Tibial nerve (tissue), 4 donors: ENCODE measurements around the gene SLCO3A1.

ENCODE experiments used
- EP300 ChIP-seq, 2 donors: sonication (generic); formaldehyde crosslinking; IDR thresholded peaks; one replicate each; pipeline ENCODE4 v1.6.1; 2017; ENCODE audit warnings: antibody characterized with exemption in 2 of 2, mild to moderate bottlenecking in 1 of 2
- POLR2A ChIP-seq, 2 donors: fragments of 450-650 bp; IDR thresholded peaks; one replicate each; pipeline ENCODE4 v1.6.1; 2017; ENCODE audit warnings: antibody characterized with exemption in 2 of 2, mild to moderate bottlenecking in 2 of 2, moderate library complexity in 2 of 2
- TF ChIP-seq, protein P1 (sequence below), 5 experiments: fragments of 200-600 bp in 3 of 5; fragments of 450-650 bp in 2 of 5; sonication (generic) in 3 of 5; IDR thresholded peaks; one replicate each; pipeline ENCODE4 v1.5.1; 2016 to 2019; ENCODE audit warnings: antibody characterized with exemption in 5 of 5, mild to moderate bottlenecking in 3 of 5, moderate library complexity in 2 of 5

DNA sequence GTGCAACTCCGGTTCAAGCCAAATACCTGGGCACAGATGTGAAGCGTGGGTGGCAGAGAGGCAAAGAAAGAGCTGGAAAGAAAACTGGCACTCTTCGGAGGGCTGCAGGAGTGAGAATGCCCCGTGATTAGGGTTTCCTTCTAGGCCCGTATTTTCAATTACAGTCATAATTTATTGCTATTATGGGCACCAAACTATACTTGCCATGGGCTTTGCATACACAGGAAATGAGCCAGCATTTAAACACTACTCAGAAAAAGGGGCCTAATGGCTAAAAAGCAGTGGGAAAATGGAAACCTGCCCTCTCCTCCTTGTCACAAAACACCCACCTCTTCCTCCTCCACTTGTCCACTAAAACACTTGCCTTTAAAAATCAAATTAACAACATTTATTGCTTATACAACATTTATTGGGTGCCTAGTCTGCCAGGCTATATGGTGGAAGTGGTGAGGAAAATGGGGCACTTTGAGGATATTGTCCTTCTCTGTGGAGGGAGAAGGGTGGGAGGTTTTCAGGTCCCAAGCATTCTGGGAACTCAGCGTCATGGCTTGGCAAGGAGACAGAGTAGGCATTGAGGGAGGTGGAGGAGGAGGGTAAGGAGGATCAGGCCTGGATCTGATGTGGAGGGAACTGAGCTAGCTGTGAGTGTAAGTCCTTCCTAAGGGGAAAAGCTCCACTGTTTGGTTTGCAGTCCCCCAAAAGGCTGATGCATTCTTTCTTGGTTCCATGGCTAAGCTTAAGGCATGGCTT is 160.9 kb downstream of the SLCO3A1 start:
- TF ChIP-seq, protein P1, sequence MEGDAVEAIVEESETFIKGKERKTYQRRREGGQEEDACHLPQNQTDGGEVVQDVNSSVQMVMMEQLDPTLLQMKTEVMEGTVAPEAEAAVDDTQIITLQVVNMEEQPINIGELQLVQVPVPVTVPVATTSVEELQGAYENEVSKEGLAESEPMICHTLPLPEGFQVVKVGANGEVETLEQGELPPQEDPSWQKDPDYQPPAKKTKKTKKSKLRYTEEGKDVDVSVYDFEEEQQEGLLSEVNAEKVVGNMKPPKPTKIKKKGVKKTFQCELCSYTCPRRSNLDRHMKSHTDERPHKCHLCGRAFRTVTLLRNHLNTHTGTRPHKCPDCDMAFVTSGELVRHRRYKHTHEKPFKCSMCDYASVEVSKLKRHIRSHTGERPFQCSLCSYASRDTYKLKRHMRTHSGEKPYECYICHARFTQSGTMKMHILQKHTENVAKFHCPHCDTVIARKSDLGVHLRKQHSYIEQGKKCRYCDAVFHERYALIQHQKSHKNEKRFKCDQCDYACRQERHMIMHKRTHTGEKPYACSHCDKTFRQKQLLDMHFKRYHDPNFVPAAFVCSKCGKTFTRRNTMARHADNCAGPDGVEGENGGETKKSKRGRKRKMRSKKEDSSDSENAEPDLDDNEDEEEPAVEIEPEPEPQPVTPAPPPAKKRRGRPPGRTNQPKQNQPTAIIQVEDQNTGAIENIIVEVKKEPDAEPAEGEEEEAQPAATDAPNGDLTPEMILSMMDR (IDR thresholded peaks at IDR 0.05) = no peak
- TF ChIP-seq EP300 (IDR thresholded peaks at IDR 0.05) (no peak), POLR2A (IDR thresholded peaks at IDR 0.05) (no peak)
